ENCODE data around the gene PLEKHM3.

Gene PLEKHM3

GRCh38 chr2:208025037-208025813 is at the start of gene PLEKHM3 (continued):
- TF ChIP-seq, protein P1, sequence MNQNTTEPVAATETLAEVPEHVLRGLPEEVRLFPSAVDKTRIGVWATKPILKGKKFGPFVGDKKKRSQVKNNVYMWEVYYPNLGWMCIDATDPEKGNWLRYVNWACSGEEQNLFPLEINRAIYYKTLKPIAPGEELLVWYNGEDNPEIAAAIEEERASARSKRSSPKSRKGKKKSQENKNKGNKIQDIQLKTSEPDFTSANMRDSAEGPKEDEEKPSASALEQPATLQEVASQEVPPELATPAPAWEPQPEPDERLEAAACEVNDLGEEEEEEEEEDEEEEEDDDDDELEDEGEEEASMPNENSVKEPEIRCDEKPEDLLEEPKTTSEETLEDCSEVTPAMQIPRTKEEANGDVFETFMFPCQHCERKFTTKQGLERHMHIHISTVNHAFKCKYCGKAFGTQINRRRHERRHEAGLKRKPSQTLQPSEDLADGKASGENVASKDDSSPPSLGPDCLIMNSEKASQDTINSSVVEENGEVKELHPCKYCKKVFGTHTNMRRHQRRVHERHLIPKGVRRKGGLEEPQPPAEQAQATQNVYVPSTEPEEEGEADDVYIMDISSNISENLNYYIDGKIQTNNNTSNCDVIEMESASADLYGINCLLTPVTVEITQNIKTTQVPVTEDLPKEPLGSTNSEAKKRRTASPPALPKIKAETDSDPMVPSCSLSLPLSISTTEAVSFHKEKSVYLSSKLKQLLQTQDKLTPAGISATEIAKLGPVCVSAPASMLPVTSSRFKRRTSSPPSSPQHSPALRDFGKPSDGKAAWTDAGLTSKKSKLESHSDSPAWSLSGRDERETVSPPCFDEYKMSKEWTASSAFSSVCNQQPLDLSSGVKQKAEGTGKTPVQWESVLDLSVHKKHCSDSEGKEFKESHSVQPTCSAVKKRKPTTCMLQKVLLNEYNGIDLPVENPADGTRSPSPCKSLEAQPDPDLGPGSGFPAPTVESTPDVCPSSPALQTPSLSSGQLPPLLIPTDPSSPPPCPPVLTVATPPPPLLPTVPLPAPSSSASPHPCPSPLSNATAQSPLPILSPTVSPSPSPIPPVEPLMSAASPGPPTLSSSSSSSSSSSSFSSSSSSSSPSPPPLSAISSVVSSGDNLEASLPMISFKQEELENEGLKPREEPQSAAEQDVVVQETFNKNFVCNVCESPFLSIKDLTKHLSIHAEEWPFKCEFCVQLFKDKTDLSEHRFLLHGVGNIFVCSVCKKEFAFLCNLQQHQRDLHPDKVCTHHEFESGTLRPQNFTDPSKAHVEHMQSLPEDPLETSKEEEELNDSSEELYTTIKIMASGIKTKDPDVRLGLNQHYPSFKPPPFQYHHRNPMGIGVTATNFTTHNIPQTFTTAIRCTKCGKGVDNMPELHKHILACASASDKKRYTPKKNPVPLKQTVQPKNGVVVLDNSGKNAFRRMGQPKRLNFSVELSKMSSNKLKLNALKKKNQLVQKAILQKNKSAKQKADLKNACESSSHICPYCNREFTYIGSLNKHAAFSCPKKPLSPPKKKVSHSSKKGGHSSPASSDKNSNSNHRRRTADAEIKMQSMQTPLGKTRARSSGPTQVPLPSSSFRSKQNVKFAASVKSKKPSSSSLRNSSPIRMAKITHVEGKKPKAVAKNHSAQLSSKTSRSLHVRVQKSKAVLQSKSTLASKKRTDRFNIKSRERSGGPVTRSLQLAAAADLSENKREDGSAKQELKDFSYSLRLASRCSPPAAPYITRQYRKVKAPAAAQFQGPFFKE (tag by site-specific recombination; IDR thresholded peaks at IDR 0.05; ENCODE audit: borderline replicate concordance): no peak
- peak; percentile 61; the same call in 1 of the 2 replicates for TF ChIP-seq KLF10 (tag by site-specific recombination; IDR thresholded peaks at IDR 0.05)
- no peak for TF ChIP-seq ZNF350 (tag by site-specific recombination; IDR thresholded peaks at IDR 0.05)
- TF ChIP-seq ZNF548 (tag by site-specific recombination; IDR thresholded peaks at IDR 0.05): no peak
- no peak for TF ChIP-seq ZNF292 (tag by site-specific recombination; IDR thresholded peaks at IDR 0.05; ENCODE audit: borderline replicate concordance, low read depth)
- peak; percentile 89 for TF ChIP-seq ZNF24 (tag by site-specific recombination; IDR thresholded peaks at IDR 0.05)
- peak; percentile 63; the same call in 1 of the 2 replicates for TF ChIP-seq ZNF600 (tag by site-specific recombination; IDR thresholded peaks at IDR 0.05)
- TF ChIP-seq, protein P2, sequence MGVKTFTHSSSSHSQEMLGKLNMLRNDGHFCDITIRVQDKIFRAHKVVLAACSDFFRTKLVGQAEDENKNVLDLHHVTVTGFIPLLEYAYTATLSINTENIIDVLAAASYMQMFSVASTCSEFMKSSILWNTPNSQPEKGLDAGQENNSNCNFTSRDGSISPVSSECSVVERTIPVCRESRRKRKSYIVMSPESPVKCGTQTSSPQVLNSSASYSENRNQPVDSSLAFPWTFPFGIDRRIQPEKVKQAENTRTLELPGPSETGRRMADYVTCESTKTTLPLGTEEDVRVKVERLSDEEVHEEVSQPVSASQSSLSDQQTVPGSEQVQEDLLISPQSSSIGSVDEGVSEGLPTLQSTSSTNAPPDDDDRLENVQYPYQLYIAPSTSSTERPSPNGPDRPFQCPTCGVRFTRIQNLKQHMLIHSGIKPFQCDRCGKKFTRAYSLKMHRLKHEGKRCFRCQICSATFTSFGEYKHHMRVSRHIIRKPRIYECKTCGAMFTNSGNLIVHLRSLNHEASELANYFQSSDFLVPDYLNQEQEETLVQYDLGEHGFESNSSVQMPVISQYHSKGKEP (tag by site-specific recombination; IDR thresholded peaks at IDR 0.05): peak; percentile 48; the same call in 1 of the 2 replicates
- peak; percentile 75 for TF ChIP-seq GLIS2 (tag by site-specific recombination; IDR thresholded peaks at IDR 0.05)
- TF ChIP-seq FEZF1 (tag by site-specific recombination; IDR thresholded peaks at IDR 0.05): peak; percentile 4; the same call in 1 of the 2 replicates
- TF ChIP-seq, protein P3, sequence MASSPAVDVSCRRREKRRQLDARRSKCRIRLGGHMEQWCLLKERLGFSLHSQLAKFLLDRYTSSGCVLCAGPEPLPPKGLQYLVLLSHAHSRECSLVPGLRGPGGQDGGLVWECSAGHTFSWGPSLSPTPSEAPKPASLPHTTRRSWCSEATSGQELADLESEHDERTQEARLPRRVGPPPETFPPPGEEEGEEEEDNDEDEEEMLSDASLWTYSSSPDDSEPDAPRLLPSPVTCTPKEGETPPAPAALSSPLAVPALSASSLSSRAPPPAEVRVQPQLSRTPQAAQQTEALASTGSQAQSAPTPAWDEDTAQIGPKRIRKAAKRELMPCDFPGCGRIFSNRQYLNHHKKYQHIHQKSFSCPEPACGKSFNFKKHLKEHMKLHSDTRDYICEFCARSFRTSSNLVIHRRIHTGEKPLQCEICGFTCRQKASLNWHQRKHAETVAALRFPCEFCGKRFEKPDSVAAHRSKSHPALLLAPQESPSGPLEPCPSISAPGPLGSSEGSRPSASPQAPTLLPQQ (tag by site-specific recombination; IDR thresholded peaks at IDR 0.05): peak; percentile 83
- no peak for TF ChIP-seq AEBP2 (tag by site-specific recombination; IDR thresholded peaks at IDR 0.05; ENCODE audit: borderline replicate concordance)
- no peak for TF ChIP-seq TCF7L2 (IDR thresholded peaks at IDR 0.05; ENCODE audit: borderline replicate concordance, low read depth, low read length)
- no peak; the same call in 1 of the 2 replicates for TF ChIP-seq ZFP3 (tag by site-specific recombination; IDR thresholded peaks at IDR 0.05; ENCODE audit: low read depth)
- TF ChIP-seq ZNF561 (tag by site-specific recombination; IDR thresholded peaks at IDR 0.05; ENCODE audit: borderline replicate concordance): peak; percentile 87; the same call in 1 of the 2 replicates
- TF ChIP-seq GFI1B (tag by site-specific recombination; IDR thresholded peaks at IDR 0.05): peak; percentile 83
- TF ChIP-seq SCRT2 (tag by site-specific recombination; IDR thresholded peaks at IDR 0.05): no peak
- TF ChIP-seq ZNF16 (tag by site-specific recombination; IDR thresholded peaks at IDR 0.05; ENCODE audit: low read depth): no peak
- no peak for TF ChIP-seq ZNF169 (tag by site-specific recombination; IDR thresholded peaks at IDR 0.05)
- TF ChIP-seq SP7 (tag by site-specific recombination; IDR thresholded peaks at IDR 0.05): peak; percentile 79
- TF ChIP-seq ZNF791 (tag by site-specific recombination; IDR thresholded peaks at IDR 0.05): no peak
- TF ChIP-seq, protein P4, sequence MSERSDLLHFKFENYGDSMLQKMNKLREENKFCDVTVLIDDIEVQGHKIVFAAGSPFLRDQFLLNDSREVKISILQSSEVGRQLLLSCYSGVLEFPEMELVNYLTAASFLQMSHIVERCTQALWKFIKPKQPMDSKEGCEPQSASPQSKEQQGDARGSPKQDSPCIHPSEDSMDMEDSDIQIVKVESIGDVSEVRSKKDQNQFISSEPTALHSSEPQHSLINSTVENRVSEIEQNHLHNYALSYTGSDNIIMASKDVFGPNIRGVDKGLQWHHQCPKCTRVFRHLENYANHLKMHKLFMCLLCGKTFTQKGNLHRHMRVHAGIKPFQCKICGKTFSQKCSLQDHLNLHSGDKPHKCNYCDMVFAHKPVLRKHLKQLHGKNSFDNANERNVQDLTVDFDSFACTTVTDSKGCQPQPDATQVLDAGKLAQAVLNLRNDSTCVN (tag by site-specific recombination; optimal IDR thresholded peaks at IDR 0.05): peak; percentile 37
- no peak for TF ChIP-seq ZNF658 (tag by site-specific recombination; IDR thresholded peaks at IDR 0.05)
